Measurements from ENCODE around the gene CDCA7.

GRCh38 chr2:173349287-173349686, 5.4 kb upstream of the CDCA7 start:
- TF ChIP-seq CTCF (IDR thresholded peaks at IDR 0.05 in 8 of 11, conservative IDR thresholded peaks at IDR 0.05 in 3 of 11) (no peak), POLR2AphosphoS5 (IDR thresholded peaks at IDR 0.05) (no peak)
